DMS114 treated with DMSO at 0.1 percent for 48 hours (cell line): ENCODE results near the gene KCNQ1.

Experiments
- DNase-seq: peaks from one replicate; lab custom pipeline; 2025; ENCODE audit not compliant: unreplicated experiment; lab: John Stamatoyannopoulos, UW

Gene KCNQ1

DNA sequence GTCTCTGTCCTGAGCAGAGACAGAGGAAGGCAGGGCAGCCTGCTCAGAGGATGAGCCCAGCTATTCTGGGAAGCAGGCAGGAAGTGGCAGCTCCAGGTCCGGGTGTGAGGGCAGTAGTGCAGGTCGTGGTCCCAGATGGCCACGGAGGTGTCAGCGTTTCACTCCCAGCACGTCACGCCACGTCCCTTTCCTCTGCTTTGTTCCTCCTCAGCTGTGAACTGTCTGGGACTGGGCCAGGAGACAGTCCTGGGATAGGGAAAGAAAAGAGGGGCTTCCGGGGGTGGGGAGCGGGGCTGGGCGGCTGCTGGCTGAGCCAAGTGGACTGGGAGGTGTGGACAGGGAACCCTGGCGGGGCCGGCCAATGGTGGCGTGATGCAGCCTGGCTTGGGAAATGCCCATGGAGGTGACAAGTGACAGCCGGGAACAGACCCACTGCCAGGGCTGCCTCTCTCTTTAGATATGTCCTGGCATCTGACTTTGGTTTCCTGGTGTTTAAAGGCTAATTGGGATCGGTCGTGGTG is 64.7 kb downstream of the KCNQ1 start:
- DNase-seq: no peak

- no peak for DNase-seq
Measured at GRCh38 chr11:2510626-2511402, 66.0 kb downstream of the KCNQ1 start.

- DNase-seq: no peak
Measured at GRCh38 chr11:2511421-2512369, 66.9 kb downstream of the KCNQ1 start.

DNA sequence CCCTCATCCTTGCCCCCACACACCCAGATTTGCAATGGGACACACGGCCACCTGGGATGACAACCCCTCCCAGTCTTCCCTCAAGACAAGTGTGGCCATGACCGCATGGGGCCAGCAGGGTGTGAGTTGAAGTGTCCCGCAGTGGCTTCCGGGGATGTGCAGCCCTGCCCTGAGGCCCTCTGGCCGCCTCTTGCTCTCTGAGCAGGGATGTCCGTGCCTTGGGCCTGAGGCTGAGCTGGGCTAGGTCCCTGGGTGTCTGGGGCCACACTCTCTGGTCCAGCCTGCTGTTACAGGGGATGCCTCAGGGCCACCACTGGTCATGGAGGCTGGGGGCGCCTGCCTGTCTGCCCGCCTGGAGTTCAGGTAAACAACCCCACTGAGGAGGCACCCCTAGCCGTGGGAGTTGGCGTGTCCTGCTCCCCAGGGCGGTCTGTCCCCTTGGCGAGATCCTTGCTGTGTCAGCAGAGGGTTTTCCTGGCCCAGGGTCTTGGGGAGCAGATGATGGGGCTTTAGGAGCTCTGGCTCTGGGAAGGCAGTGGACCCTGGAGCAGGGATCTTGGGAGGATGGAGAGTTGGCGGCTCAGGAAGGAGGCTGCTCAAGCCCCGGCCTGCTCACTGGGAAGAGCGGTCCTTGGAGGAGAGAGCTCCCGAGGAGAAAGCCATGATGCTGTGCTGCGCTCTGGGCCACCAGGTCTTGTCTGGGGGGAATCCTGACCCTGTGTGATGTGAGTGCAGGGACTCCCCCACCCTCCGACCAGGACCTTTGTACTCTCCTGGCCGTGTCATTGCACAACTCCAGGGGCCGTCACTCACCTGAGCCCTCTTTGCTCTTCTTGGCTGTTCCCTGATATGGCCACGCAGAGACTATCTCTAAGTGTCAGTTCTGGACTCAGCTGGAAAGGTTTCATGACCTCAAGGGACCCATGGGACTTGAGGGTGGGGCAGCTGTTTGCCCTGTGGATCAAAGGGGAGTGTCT is 67.9 kb downstream of the KCNQ1 start:
- DNase-seq: no peak

GRCh38 chr11:2513441-2513840 is 68.6 kb downstream of the KCNQ1 start:
- no peak for DNase-seq

DNA sequence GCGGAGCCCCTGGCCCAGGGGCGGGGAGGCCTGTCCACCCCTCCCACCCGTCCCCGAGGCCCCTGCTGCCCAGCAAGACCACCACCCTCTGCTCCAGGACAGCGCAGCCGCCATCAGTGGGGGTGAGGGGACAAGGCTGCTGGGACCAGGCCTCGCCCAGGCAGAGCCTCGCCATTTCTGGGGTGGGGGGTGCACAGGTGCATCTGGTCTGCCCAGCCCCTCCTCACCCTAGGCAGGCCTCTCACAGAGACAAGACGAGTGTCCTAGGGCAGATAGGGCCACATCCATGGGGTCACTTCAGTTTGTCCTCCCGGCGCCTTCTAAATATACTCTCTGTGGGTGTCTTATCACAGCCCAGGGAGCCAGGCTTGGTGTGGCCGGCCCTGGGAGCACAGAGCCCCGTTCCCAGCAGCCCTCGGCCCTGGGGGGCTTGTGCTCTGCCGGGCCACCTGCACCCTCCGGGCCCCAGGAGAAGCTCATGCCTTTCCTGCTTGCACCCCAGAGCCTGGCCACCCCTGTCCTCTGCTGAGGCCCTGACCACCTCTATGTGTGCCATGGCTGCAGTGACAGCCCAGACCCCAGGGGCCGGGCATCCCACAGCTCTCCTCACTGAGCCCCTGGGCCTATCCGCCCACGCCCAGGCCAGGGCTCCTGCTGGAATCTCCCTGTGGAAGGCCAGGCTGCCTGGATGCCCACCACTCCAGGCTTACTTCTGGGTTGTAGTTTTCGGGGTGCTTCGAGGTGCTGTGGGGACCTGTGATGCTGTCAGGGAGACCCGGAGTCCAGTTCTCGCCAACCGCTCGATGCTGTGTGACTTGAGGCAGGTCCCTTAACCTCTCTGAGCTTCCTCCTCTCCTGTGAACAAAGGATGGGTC is 70.8 kb downstream of the KCNQ1 start:
- DNase-seq: no peak

- DNase-seq: no peak
Measured at GRCh38 chr11:2516276-2517015, 71.6 kb downstream of the KCNQ1 start.

DNA sequence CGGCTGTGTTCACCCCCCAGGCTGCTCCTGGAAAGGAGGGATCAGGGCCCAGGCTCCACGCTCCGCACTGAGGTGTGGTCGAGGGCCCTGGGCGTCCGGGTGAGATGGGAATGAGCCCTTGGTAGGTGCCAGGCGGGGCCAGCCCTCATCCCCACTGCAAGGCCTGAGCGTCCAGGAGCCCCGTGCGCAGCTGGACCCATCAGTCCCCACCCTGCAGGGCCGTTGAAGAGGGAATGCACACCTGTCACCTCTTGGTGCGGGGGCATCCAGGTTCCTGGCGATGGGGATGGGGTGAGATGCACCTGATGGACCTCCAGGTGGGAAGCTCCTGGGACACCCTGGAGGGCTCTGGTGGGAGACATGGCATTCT is 72.2 kb downstream of the KCNQ1 start:
- DNase-seq: no peak

GRCh38 chr11:2517386-2518064 is 72.7 kb downstream of the KCNQ1 start:
- no peak for DNase-seq

GRCh38 chr11:2518111-2518982 is 73.5 kb downstream of the KCNQ1 start:
- DNase-seq: no peak

DNA sequence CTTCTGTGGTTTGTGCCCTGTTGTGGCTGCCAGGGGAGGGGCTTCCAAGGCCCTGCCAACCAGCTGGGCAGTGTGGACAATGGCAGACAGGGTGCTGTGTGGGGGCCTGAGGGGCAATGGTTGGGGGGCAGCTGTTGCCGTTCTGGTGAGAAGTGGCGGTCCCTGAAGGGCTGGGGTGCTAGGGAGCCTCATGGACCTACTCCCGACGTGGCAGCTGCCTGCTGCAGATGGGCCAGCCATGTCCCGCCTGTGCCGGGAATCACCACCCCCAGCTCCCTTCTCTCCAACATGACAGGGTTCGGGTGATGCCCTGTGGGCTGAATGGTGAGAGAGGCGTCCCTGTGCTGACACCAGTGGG is 74.2 kb downstream of the KCNQ1 start:
- DNase-seq: no peak

GRCh38 chr11:2519517-2519861 is 74.7 kb downstream of the KCNQ1 start:
- DNase-seq: no peak

DNA sequence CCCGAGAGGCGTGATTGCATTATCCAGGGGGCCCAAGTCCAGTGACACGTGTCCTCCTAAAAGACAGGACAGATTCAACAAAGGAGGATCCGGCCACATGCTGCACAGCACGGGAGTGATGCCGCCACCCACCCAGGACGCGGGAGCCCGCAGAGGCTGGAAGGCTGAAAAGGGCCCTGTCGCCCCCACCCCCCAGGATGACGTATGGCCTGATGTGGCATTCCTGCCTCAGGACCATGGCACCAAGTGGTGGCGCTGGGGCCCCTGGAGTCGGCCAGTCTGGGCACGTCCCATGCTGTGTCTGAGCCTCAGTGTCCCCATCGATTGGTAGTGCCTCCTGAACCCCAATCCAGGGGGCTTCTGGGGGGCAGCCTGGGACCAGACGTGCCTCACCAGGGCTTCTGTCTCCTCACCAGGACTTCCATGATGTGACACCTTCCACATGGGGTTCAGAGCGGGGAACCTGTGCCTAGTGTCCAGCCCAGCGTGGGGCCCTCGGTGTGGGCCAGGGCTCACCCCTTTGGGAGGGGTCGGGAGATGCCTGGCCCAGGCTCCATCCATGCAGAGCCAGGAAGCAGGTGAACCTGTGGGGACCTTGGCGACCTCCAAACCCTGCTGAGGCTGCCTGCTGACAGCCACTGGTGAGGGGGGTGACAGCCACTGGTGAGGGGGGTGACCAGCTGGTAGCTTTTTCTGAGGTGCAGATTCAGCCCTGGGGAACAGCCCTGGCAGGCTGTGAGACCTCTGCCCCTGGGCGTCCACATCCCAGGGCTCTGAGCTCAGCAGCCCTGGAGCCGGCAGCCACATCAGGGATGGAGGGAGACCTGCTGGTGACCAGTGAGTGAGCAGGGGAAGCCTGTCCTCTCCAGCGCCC is 75.3 kb downstream of the KCNQ1 start:
- DNase-seq: no peak

DNA sequence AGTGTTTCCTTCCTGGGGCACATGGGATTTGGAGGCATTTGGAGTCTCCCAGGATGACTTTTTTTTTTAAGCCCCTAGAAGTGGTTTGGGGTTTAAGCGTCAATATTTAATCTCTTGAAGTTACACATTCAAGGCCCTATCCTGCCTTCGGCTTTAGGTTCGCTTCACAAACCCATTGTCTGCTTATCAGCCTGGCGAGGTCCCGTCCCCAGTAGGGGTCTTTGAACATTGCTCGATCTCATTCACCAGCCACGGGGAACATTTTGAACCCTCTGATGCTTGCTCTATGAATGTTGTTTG is 75.9 kb downstream of the KCNQ1 start:
- DNase-seq: no peak

DNA sequence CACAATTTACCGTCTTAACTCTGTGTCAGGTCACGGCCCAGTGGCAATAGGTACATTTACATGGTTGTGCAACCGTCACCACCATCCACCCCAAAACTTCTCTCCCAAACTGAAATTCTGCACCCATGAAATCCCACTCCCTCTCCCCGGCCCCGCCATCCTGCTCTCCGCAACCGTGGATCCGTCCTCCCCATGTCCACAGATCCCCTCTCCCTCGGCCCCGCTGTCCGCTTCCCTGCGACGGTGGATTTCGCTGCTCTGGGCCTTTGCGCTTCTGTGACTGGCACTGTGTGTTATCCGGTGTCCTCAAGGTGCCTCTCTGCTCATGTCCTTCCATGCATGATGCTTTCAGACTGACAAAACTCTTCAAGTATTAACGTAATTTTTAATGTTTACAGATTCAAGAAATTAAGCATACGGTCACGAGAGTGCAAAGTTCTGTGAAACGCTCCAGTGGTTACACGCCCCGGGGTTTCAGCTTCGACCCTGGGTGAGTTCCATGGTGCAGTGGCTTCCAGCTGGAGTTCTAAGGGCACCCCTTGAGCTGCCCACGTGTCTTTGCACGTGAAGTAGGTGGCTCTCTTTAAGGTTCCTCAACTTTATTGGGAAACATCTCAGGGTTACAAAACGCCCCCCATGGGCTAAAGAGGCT is 76.4 kb downstream of the KCNQ1 start:
- DNase-seq: no peak
